Activated CD8-positive, alpha-beta memory T cell treated with anti-CD3 and anti-CD28 coated beads for 36 hours (primary cell): Measurements from ENCODE around the gene LSMEM2. TPM values are rescaled to one million over a fixed set of nuclear protein-coding genes. Genes with fewer than 3 reads are reported as not detected.

Experiments used
- CTCF ChIA-PET: fragments of 350-600 bp; sonication (Branson Sonifier 250); formaldehyde crosslinking; loops from one replicate; lab custom pipeline; 2021; ENCODE audit warnings: antibody characterized with exemption; lab: Charles Lee
- POLR2A ChIA-PET: fragments of 350-600 bp; sonication (Branson Sonifier 250); formaldehyde crosslinking; loops from one replicate; lab custom pipeline; 2021; ENCODE audit warnings: antibody characterized with exemption; lab: Charles Lee
- total RNA-seq, 2 experiments: library from RNA; stranded (reverse); gene quantifications; one replicate each; pipeline ENCODE4 v1.2.3, GENCODE V29; 2021

Gene LSMEM2
- total RNA-seq, 2 experiments from 2014 or later = not detected

DNA sequence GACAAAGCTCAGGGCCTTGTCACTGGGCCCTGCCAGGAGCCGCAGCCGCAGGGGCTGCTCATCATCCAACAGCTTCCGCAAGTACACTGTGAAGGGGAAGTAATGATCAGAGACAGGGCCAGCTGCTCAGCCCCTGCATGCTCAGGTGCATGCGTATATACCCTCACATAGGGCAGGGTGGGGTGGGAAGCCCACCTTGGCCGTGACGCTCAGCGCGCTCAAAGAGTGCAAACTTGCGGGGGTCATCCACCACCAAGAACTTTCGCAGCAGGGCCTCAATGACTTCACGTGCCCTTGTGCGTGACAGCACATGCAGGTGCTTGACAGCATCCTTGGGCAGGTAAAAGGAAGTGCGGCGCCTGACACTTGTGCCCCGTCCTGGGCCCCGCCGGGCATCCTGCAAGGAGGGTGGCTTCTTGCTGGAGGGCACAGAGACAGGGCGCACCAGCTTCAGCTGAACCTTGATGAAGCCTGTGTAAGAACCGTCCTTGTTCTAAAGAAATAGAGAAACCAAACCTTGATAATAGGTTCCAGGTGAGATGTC, 52.5 kb downstream of the LSMEM2 start:
- ChIA-PET POLR2A (interaction anchor here (2.0 kb wide), 1 partner anchor 9 kb away, joined by 7 read pairs; the partner anchor contains the start of gene RASSF1), CTCF (no interaction called here)

DNA sequence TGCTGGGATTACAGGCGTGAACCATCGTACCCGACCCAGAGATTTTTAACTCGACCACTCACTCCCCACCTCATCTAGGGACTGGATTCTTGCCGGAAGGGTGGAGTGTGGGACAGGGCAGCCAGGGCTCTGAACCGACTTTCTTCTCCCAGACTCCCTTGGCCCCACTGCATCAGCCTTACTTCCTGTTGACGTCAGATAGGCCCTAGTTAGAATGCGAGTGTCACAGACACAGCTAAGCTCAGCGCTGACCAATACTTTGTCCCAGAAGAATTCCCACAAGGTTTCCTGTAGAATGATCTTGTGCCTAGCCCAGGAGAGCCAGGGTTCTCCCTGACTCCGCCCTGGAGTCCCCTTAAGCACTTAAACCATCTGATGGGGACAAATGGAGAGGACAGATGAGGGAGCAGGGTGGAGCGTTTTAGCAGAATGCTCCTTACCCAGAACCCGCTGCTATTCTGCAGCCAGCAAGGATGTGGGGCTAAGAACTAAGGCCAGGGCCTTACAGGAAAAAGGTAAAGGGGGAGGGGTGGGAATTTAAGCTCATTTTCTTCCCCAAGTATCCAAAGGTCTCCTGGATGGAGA, 54.9 kb downstream of the LSMEM2 start:
- POLR2A ChIA-PET = interaction anchor here (1.0 to 1.9 kb wide), 2 partner anchors 15 to 35 kb away, joined by 3 to 6 read pairs; partner anchors contain the start of genes HYAL3 and NAA80

DNA sequence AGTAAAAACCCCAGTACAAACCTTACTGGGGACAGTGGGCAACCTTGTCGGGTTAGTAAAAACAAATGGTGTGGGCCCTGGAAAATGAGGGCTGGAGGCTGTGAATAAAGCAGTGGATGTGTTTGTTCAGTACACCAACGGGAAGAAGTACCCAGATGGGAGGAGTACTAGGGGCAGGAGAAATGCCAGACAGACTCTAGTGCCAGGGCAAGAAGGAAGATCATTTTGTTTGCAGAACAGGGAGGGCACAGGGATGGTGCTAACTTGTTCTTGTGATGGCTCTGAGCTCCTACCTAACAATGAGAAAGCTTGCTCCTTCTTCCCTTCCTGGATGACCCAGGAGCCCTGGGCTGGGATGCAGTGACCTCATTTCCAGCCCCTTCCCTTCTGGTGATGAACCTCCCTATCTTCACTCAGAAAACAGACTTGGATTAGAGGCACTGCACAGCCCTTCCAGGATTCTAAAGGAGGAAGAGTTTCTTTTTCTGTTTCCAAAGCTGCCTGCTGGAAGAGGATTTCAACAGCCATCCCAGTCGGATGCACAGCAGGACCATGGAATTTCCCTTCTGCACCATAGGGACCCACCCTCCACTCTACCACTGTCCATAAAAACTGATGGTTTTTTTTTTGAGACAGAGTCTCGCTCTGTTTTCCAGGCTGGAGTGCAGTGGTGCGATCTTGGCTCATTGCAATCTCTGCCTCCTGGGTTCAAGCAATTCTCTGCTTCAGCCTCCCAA, 55.6 kb downstream of the LSMEM2 start:
- CTCF ChIA-PET = interaction anchor here (1.0 to 2.1 kb wide), 3 partner anchors 10 to 62 kb away, joined by 3 to 8 read pairs (median 4); no protein-coding TSS in a partner anchor
- POLR2A ChIA-PET = interaction anchor here (1.0 to 1.9 kb wide), 2 partner anchors 16 to 35 kb away, joined by 3 to 6 read pairs; partner anchors contain the start of genes HYAL3 and NAA80

More for the DNA sequence above, 54.9 kb downstream of the LSMEM2 start:
- CTCF ChIA-PET = interaction anchor here (1.0 to 2.1 kb wide), 3 partner anchors 9 to 61 kb away, joined by 3 to 8 read pairs (median 4); no protein-coding TSS in a partner anchor

DNA sequence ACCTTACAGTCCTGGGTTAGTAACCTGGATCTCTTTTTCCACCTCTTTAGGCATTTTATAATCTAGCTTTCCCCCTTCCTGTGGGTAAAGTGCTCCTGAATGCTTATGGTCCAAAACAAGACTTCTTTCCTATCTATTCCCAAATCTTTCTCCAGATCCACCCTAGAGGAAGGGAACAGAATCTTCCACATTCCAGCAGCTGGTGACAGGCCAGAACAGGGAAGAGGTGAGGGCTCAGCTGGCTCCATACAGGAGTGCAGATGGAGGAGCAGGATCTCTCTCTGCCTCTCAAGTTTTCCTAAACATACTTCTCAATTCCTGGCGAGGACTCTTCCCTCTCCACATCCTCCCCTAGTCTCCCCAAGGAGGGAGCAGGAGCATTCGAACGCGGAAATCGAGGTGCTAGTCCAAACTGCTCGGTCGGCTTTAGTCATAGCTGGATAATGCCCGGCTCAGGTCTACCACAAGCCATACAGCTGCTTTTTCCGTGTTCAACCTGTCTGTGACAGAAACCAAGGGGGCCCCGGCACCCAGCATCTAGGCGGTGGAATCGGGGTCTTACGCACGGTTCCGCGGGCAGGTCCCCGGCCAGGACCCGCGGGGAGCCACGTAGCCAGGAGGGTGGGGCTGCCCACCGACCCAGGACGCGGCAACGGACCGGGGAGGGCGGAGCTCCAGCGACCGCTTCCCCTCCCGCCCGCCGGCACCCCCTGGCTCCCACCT, 57.7 kb downstream of the LSMEM2 start:
- POLR2A ChIA-PET = interaction anchor here (0.6 to 3.6 kb wide), 19 partner anchors 8 to 275 kb away, joined by 3 to 28 read pairs (median 5); partner anchors contain the start of genes CISH, CYB561D2, GNAI2 and HEMK1
- CTCF ChIA-PET = interaction anchor here (0.5 to 3.4 kb wide), 13 partner anchors 9 to 403 kb away, joined by 3 to 35 read pairs (median 3); partner anchors contain the start of genes CYB561D2, GNAI2, HYAL3 and IFRD2

DNA sequence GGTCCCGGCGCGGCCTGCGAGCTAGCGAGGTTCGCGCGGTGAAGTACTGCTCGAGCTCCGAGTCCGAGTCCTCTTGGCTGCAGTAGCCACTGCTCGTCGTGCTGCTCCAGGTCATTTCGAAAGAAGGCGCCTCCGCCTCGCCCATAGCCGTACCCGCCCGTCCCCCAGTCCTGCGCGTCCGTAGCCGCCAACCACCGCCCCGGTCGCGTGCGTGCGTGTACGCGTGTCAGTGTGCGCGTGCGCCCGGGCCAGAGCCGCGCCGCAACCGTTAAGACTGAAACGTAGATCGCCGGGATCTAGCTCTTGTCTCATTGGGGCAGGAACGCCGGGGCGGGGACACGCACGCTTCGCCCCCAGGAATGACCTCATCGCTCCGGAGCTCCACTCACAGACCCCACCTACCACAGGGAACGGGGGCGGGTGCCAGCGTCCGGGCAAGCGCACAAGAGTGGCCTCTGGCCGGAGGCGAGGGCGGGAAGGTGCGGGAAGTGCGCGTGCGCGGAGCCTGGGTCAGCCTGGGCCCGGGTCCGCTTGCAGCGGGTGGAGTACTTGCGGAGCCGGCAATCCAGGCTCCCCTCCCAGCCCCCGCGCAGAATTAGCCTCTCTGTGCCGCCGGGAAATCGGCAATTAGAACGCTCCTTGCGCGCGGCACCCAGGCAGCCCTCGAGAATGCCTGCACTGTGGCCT, 58.4 kb downstream of the LSMEM2 start:
- ChIA-PET POLR2A (interaction anchor here (0.6 to 3.6 kb wide), 23 partner anchors 9 to 274 kb away, joined by 3 to 28 read pairs (median 4); partner anchors contain the start of genes CISH, CYB561D2, GNAI2 and HEMK1), CTCF (interaction anchor here (0.5 to 3.4 kb wide), 10 partner anchors 8 to 404 kb away, joined by 3 to 35 read pairs (median 4); partner anchors contain the start of genes CYB561D2, GNAI2, HYAL3 and IFRD2)

Other genes with a start within 250 kb of the LSMEM2 start
- 100 to 1,000 TPM; 101 to 108 TPM for gene RBM5, start 190.2 kb upstream of the LSMEM2 start, total RNA-seq
- gene SEMA3F, start 123.8 kb upstream of the LSMEM2 start, total RNA-seq = under 1 TPM; 0.10 to 0.36 TPM
- not detected for gene GNAT1, start 87.5 kb upstream of the LSMEM2 start, total RNA-seq
- under 1 TPM in 1 of 2 experiments, not detected in 1; 0.29 TPM for gene SLC38A3, start 73.8 kb upstream of the LSMEM2 start, total RNA-seq
- 100 to 1,000 TPM; 239 to 242 TPM for gene GNAI2, start 42.9 kb upstream of the LSMEM2 start, total RNA-seq
- under 1 TPM; 0.40 to 0.46 TPM for gene SEMA3B, start 9.9 kb upstream of the LSMEM2 start, total RNA-seq
- gene IFRD2, start 13.3 kb downstream of the LSMEM2 start, total RNA-seq = 100 to 1,000 TPM; 197 to 200 TPM
- gene HYAL3, start 20.3 kb downstream of the LSMEM2 start, total RNA-seq = 1 to 10 TPM; 8.5 to 9.4 TPM
- 10 to 100 TPM; 17.3 to 17.5 TPM for gene NAA80, start 20.3 kb downstream of the LSMEM2 start, total RNA-seq
- under 1 TPM in 1 of 2 experiments, not detected in 1; 0.36 TPM for gene HYAL1, start 24.5 kb downstream of the LSMEM2 start, total RNA-seq
- gene HYAL2, start 43.7 kb downstream of the LSMEM2 start, total RNA-seq = 10 to 100 TPM; 11.7 to 11.9 TPM
- gene TUSC2, start 49.1 kb downstream of the LSMEM2 start, total RNA-seq = 10 to 100 TPM; 33.6 TPM
- 10 to 100 TPM; 68.2 to 72.5 TPM for gene RASSF1, start 61.7 kb downstream of the LSMEM2 start, total RNA-seq
- gene ZMYND10, start 66.6 kb downstream of the LSMEM2 start, total RNA-seq = 1 to 10 TPM; 1.6 TPM
- 10 to 100 TPM; 39.5 to 46.6 TPM for gene NPRL2, start 71.7 kb downstream of the LSMEM2 start, total RNA-seq
- 10 to 100 TPM; 25.8 to 28.2 TPM for gene CYB561D2, start 71.8 kb downstream of the LSMEM2 start, total RNA-seq
- 10 to 100 TPM; 25.2 to 26.3 TPM for gene TMEM115, start 80.4 kb downstream of the LSMEM2 start, total RNA-seq
- gene CACNA2D2, start 224.5 kb downstream of the LSMEM2 start, total RNA-seq = under 1 TPM; 0.55 to 0.67 TPM